Muscle layer of colon (tissue), 2 donors: ENCODE results near the gene CYP4F3.
"Not testable (repeated sequence)": the region's sequence is repeated elsewhere in the genome, so short reads cannot be mapped to it uniquely, and the experiment has no call there.

Experiments
- H3K27ac ChIP-seq: one replicate; pipeline ENCODE4 v1.7.0; 2013; ENCODE audit warnings: low read depth, mild to moderate bottlenecking, low read length, moderate library complexity
- H3K27me3 ChIP-seq, 2 donors: one replicate each; pipeline ENCODE4 v1.7.0; 2013; ENCODE audit warnings: low read length in 2 of 2, mild to moderate bottlenecking in 2 of 2; ENCODE audit not compliant: insufficient read depth in 2 of 2, control insufficient read depth in 1 of 2
- H3K36me3 ChIP-seq: one replicate; pipeline ENCODE4 v1.7.0; 2013; ENCODE audit warnings: mild to moderate bottlenecking, low read length; ENCODE audit not compliant: insufficient read depth
- H3K4me1 ChIP-seq: one replicate; pipeline ENCODE4 v1.7.0; 2013; ENCODE audit warnings: mild to moderate bottlenecking, low read length; ENCODE audit not compliant: insufficient read depth
- H3K4me3 ChIP-seq, 2 donors: one replicate each; pipeline ENCODE4 v1.7.0; 2013; ENCODE audit warnings: low read length in 2 of 2, low read depth in 1 of 2, mild to moderate bottlenecking in 1 of 2, moderate library complexity in 1 of 2
- H3K9ac ChIP-seq: one replicate; pipeline ENCODE4 v1.7.0; 2013; ENCODE audit warnings: low read length
- H3K9me3 ChIP-seq: one replicate; pipeline ENCODE4 v1.7.0; 2013; ENCODE audit warnings: mild to moderate bottlenecking, low read length
- donor health status: abdominal sarcoma.
- donor health status: Adenocarcinoma of cecum.

CYP4F3 gene, protein sequence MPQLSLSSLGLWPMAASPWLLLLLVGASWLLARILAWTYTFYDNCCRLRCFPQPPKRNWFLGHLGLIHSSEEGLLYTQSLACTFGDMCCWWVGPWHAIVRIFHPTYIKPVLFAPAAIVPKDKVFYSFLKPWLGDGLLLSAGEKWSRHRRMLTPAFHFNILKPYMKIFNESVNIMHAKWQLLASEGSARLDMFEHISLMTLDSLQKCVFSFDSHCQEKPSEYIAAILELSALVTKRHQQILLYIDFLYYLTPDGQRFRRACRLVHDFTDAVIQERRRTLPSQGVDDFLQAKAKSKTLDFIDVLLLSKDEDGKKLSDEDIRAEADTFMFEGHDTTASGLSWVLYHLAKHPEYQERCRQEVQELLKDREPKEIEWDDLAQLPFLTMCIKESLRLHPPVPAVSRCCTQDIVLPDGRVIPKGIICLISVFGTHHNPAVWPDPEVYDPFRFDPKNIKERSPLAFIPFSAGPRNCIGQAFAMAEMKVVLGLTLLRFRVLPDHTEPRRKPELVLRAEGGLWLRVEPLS

DNA sequence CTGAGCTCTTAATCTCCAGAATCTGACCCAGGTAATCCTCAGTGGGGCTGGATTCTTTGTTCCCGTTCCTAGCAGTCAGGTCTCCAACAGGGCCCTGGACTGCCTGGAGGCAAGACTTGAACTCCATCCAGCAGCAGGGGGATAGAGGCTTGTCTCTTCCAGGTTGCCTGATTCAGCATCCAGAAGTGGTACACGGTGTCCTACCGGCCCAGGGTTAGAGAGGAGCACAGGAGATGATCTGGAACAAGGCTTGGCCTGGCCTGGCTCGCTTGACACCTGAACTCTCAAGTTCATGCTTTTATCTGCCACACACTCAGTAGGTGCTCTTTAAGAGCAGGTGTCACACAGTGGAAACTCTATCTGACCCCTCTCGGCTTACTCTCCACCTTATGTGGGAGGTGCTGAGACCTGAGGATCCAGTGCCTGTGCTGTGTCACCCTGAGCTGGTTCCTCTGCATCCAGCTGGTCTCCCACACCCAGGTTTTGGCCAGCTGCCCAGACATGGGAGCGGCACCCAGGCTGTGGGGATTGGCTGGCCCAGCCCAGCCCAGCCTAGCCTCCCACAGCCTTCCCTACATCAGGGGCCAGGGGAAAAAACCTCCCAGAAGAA is at the start of gene CYP4F3:
CYP4F3 (plus strand) TSS at position 604 of the 610 bp plus-strand sequence. CDS start 519 bp downstream, outside the sequence.
- H3K4me1 ChIP-seq, result peaks cover 5% of the 10 kb centered on the region
- no peaks in the 10 kb centered on the region for H3K27me3 ChIP-seq
- H3K9me3 ChIP-seq, result no peaks in the 10 kb centered on the region
- H3K4me3 ChIP-seq, result no peak within 1 kb of the TSS
- H3K27ac ChIP-seq, result no peak within 1 kb of the TSS
- no peak within 1 kb of the TSS for H3K9ac ChIP-seq
- no peaks in the 10 kb centered on the region for H3K36me3 ChIP-seq

DNA sequence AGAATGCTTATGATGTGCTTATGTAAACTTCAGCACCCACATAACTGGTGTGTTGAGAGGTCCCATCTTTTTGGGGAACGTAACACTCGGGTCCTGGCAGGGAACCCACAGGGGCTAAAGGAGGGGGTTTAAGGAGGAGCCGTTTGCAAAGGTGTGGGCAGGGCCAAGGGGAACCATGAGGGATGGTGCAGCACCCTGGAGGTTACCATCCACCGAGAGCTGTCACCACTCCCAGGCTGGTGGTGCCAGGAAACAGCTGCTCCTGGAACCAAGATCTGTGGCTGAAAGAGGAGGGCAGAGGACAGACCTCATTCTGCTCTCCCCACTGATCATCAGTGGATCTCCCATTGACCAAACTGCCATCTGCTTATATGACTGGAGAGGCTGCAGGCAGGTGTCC is 48.9 kb upstream of the CYP4F3 start:
- Histone ChIP-seq H3K36me3 (no peaks in the 10 kb centered on the region), H3K27ac (no peak overlapping the region), H3K9me3 (no peaks in the 10 kb centered on the region), H3K4me3 (no peak overlapping the region), H3K9ac (no peak overlapping the region), H3K4me1 (no peaks in the 10 kb centered on the region), H3K27me3 (no peaks in the 10 kb centered on the region)

- not testable (repeated sequence) for H3K27me3 ChIP-seq, H3K4me1 ChIP-seq, H3K9me3 ChIP-seq, H3K4me3 ChIP-seq, H3K27ac ChIP-seq, H3K36me3 ChIP-seq, H3K9ac ChIP-seq
These were observed 48.2 kb upstream of the CYP4F3 start for GRCh38 chr19:15592506-15592905.

DNA sequence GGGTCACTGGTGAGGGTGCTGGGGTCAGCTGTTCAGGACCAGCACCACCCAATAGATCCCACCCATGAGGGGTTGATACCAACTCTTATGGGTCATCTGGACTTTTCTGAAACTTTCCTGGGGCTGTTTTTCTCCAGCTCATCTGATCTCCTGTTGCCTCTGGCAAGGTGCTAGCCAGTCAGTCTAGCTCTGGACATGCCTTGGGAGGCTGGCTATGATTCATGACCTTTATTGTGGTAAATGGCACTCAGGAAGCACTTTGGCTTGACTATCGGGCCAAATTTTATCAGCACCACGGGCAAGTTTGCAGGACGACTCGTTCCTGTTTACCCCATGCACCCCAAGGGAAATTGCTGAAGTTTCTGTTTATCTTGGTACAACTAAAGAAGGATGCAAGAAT is 46.9 kb upstream of the CYP4F3 start:
- H3K27ac ChIP-seq, H3K27me3 ChIP-seq, H3K4me3 ChIP-seq, H3K9ac ChIP-seq, H3K4me1 ChIP-seq, H3K36me3 ChIP-seq, H3K9me3 ChIP-seq: not testable (repeated sequence)

DNA sequence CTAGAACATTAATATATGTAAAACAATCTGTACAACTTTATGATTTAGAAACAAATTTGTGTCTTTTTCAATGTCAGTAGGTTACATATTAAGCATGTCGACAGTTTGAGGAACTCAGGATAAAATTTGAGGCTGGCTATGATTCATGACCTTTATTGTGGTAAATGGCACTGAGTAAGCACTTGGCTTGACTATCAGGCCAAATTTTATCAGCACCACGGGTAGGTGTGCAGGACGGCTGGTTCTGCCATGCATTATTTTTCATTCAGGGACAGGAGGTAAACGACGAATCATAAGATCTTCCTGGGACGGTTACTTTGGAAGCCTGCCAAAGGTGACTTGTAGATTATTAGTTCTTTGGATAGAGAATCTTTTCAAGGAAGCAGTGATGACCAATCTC is 45.6 kb upstream of the CYP4F3 start:
- Histone ChIP-seq H3K36me3 (no peaks in the 10 kb centered on the region), H3K9ac (no peak overlapping the region), H3K27me3 (no peaks in the 10 kb centered on the region), H3K4me1 (no peaks in the 10 kb centered on the region), H3K4me3 (no peak overlapping the region), H3K27ac (no peak overlapping the region), H3K9me3 (no peaks in the 10 kb centered on the region)

DNA sequence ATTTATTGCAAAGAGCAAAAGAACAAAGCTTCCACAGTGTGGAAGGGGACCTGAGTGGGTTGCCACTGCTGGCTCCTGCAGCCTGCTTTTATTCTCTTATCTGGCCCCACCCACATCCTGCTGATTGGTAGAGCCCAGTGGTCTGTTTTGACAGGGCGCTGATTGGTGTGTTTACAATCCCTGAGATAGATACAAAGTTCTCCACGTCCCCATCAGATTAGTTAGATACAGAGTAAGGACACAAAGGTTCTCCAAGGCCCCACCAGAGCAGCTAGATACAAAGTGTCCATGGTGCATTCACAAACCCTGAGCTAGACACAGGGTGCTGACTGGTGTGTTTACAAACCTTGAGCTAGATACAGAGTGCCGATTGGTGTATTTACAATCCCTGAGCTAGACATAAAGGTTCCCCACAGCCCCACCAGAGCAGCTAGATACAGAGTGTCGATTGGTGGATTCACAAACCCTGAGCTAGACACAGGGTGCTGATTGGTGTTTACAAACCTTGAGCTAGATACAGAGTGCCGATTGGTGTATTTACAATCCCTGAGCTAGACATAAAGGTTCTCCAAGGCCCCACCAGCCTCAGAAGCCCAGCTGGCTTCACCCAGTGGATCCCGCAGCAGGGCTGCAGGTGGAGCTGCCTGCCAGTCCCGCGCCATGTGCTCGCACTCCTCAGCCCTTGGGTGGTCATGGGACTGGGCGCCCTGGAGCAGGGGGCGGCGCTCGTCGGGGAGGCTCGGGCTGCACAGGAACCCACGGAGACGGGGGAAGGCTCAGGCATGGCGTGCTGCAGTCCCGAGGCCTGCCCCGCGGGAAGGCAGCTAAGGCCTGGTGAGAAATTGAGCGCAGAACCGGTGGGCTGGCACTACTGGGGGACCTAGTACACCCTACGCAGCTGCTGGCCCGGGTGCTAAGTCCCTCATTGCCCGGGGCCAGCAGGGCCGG is 32.4 kb upstream of the CYP4F3 start:
- H3K9me3 ChIP-seq, H3K27me3 ChIP-seq, H3K9ac ChIP-seq, H3K4me1 ChIP-seq, H3K36me3 ChIP-seq, H3K27ac ChIP-seq, H3K4me3 ChIP-seq: not testable (repeated sequence)

DNA sequence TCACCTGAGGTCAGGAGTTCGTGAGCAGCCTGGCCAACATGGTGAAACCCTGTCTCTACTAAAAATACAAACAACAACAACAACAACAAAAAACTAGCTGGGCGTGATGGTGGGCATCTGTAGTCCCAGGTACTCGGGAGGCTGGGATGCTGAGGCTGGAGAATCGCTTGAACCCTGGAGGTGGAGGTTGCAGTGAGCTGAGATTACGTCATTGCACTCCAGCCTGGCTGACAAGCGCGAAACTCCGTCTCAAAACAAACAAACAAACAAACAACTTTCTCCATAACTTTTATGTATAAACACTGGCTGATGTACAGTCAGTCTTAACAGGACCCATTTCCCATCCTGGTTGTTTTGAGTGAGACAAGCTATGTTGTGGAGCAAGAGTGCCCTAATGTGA is 31.4 kb upstream of the CYP4F3 start:
- no peaks in the 10 kb centered on the region for H3K4me1 ChIP-seq
- H3K4me3 ChIP-seq, result no peak overlapping the region
- H3K36me3 ChIP-seq, result no peaks in the 10 kb centered on the region
- no peaks in the 10 kb centered on the region for H3K9me3 ChIP-seq
- H3K27me3 ChIP-seq, result no peaks in the 10 kb centered on the region
- no peak overlapping the region for H3K27ac ChIP-seq
- no peak overlapping the region for H3K9ac ChIP-seq

GRCh38 chr19:15612342-15612741 is 28.4 kb upstream of the CYP4F3 start:
- Histone ChIP-seq H3K27ac (no peak overlapping the region), H3K27me3 (no peaks in the 10 kb centered on the region), H3K4me1 (no peaks in the 10 kb centered on the region), H3K4me3 (no peak overlapping the region), H3K36me3 (no peaks in the 10 kb centered on the region), H3K9ac (no peak overlapping the region), H3K9me3 (no peaks in the 10 kb centered on the region)

DNA sequence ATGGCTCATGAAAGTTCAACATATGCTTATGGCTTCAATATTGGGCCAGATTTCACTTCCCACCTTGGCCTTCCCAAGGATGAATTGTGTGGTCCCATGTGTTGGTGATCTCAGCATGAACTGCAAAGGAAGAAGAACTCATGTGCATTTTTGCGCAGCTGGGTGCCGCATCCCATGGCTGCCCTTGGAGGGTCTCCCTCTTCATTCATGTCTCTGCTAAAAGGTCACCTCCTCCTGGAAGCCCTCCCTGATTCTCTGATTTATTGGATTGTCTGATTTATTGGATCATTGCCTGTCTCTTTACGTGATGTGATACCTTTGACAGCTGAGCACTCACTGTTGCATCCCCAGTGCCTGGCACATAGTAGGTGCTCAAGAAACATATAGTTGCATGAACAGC is 27.4 kb upstream of the CYP4F3 start:
- no peaks in the 10 kb centered on the region for H3K36me3 ChIP-seq
- H3K9ac ChIP-seq, result no peak overlapping the region
- H3K4me3 ChIP-seq, result no peak overlapping the region
- H3K27me3 ChIP-seq, result no peaks in the 10 kb centered on the region
- H3K27ac ChIP-seq, result no peak overlapping the region
- no peaks in the 10 kb centered on the region for H3K9me3 ChIP-seq
- H3K4me1 ChIP-seq, result no peaks in the 10 kb centered on the region

DNA sequence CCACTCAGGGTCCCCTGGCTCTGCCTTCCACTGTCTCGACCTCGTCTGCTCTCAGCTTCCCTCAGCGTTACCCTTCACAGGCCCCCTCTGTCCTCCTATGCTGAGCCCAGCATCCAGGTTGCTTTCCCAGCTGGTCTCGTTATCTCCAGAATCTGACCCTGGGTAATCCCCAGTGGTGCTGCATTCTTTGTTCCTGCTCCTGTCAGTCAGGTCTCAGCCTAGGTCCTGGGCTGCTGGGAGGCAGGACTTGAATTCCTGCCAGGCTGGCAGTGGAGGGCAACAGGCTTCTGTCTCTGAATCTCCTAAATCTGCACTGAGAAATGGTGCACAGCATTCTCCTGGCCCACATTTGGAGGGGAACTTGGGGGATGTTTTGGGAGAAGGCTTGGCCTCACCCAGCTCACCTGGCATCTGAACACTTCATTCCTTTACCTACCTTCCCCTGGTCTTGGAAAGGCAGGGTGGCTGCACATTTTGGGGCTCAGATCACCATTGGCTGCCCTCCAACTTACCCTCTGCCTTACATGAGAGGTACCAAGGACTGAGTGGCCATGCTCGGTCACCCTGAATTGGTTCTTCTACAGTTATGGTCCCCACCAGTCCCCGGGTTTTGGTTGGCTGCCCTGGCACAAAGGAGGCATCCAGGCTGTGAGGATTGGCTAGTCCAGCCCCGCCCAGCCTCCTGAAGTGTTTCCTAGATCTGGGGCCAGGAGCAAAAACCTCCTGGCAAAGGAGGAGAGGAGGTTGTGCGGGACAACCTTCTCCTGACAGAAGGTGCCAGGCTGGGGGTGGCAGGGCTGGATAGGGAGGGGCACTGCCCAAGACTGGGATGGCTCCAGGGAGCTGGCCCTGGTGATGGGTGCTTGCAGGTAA is 26.0 kb upstream of the CYP4F3 start, which contains the start of gene CYP4F8:
CYP4F8 (plus strand) TSS at position 712 of the 873 bp plus-strand sequence. CDS start 399 bp downstream, outside the sequence.
- H3K36me3 ChIP-seq, result no peaks in the 10 kb centered on the region
- H3K9me3 ChIP-seq, result no peaks in the 10 kb centered on the region
- no peak within 1 kb of the TSS for H3K4me3 ChIP-seq
- no peaks in the 10 kb centered on the region for H3K4me1 ChIP-seq
- peaks cover 0 to 5% of the 10 kb centered on the region in 2 donors for H3K27me3 ChIP-seq
- no peak within 1 kb of the TSS for H3K9ac ChIP-seq
- H3K27ac ChIP-seq, result no peak within 1 kb of the TSS
